NCI-H69 (cell line): ENCODE results near the gene SQOR.

ENCODE experiments used
- DNase-seq: peaks from one replicate; lab custom pipeline; 2025; lab: John Stamatoyannopoulos, UW

Gene SQOR

DNA sequence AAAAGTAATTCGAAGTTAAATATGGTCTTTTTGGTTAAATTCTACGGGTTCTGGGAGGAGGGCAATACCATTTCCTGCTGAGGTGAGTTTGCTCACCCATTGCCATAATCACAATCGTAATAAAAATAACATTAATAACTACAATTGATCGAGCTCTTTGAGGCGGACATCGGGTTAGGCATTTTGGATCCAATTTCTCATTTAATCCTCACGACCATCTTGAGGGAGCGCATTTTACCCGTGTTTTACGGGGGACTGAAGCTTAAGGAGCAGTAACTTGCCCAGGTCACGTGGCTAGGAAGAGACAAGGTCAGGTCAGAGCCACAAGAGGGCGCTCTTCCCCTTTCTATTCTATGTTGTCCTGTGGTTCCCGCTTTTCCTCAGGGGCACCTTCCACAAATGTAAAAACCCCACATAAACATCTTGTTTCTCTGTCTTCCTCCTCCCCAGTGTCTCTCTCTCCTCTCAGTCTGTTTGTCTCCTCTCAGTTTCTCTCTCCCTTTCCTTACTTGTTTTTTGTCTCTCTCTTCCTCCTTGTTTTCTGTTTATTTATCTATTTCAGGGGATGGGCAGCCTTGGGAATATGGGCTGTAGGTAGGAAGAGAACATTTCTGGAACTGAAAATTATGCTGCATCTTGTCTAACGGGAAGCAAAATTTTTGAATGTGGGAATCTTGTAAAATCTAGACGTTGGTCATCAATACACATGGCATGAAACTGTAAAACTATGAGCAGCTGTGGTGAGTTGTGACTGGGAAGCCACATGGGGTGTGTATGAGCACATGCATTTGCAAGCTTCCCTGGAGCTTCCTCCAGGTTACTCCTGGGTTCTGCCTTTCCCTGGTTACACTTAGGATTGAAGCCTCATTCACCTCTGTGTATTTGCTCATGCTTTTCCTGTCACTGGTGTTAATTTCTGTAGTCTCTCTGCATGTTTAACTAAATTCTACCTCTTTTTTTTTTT is 71.0 kb downstream of the SQOR start:
- DNase-seq, result peak; percentile 94

DNA sequence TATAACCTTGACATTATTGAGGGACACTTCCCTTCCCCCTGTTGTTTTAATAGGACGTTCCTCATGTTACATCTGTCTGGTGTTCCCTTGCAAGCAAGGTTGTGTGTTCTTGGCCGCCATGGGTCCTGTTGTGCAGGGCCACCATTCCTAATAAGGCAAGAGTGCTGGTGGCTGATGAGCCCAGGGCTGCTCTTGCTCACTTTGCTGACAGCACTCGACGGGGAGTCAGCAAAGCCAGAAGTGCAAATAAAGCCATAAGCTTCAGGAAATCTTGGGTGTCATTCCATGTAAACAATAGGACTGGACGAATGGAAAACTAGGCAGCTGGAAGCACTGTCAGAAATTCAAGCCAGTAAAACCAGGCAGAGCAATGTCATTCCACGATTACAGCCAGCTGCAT is 75.8 kb downstream of the SQOR start:
- DNase-seq, result peak; percentile 95

- peak; percentile 83 for DNase-seq
These were observed 80.0 kb downstream of the SQOR start for GRCh38 chr15:45714590-45715488.

- peak; percentile 72 for DNase-seq
These were observed 80.7 kb downstream of the SQOR start for GRCh38 chr15:45715528-45715927.

DNA sequence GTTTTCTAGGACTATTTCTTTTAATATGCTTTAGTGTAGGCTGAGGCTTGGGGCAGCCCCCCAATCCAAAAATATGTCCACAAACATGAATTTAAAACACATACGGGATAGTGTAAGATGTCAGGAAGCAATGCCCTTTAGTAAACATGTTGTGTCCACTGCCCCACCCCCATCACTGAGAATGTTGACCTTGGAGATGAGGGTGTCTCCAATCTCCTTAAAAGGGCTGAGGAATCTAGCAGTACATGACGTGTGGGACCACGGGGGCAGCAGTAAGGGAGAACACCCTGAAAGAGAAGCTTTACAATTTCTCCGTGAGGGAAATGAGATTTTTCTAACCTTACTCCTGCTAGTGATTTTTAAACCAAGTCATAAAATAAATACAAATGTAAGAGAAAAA is 84.7 kb downstream of the SQOR start:
- no peak for DNase-seq

GRCh38 chr15:45720183-45720582 is 85.4 kb downstream of the SQOR start:
- DNase-seq, result no peak

- DNase-seq, result peak; percentile 51
These were observed 93.8 kb downstream of the SQOR start for GRCh38 chr15:45728641-45729040.

GRCh38 chr15:45729141-45729540 is 94.3 kb downstream of the SQOR start:
- DNase-seq, result no peak

DNA sequence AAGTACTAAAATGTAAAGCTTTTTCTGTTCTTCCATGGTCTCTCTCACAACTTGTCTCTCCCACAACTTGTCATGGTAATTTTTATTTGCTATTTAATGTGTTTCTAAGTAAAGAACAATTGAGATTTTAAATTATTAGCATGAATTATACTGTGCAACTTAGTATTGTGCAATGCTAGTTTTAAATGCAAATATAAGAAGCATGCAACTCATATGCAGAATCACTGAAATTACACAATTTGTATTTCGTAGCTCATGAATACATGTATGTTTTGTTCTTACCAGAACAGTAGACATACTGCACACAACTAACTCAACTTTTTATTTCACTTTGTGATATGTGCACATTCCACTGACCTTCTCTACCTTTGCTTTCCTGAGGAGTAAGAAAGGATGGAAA is 96.5 kb downstream of the SQOR start:
- DNase-seq, result no peak

GRCh38 chr15:45732662-45733061 is 97.8 kb downstream of the SQOR start:
- DNase-seq, result peak; percentile 86

GRCh38 chr15:45734260-45734711 is 99.5 kb downstream of the SQOR start:
- DNase-seq, result no peak
